Islet of Langerhans (tissue), 1 donor: ENCODE data around the gene SPR.

Source experiments
- FAIRE-seq: peaks from one replicate; lab custom pipeline; 2011; peaks lifted over from hg19 to GRCh38; lab: Jason Lieb, UNC

SPR gene

GRCh38 chr2:72932045-72932740 lies 45.0 kb downstream of the SPR start:
- FAIRE-seq, result no peak

- FAIRE-seq, result no peak
Observed at GRCh38 chr2:72932805-72933204, 45.6 kb downstream of the SPR start.

- FAIRE-seq, result no peak
Observed at GRCh38 chr2:72933207-72933606, 46.0 kb downstream of the SPR start.

GRCh38 chr2:72933646-72934151 lies 46.5 kb downstream of the SPR start:
- FAIRE-seq, result no peak

GRCh38 chr2:72934683-72935610 lies 47.7 kb downstream of the SPR start:
- no peak for FAIRE-seq

- no peak for FAIRE-seq
Observed at GRCh38 chr2:72935611-72935957, 48.4 kb downstream of the SPR start.

GRCh38 chr2:72936660-72937355 lies 49.6 kb downstream of the SPR start:
- no peak for FAIRE-seq

- no peak for FAIRE-seq
Observed at GRCh38 chr2:72937356-72937669, 50.1 kb downstream of the SPR start.

GRCh38 chr2:72938455-72938854 lies 51.2 kb downstream of the SPR start:
- no peak for FAIRE-seq

GRCh38 chr2:72940361-72940760 lies 53.2 kb downstream of the SPR start:
- FAIRE-seq, result no peak

GRCh38 chr2:72940786-72941185 lies 53.6 kb downstream of the SPR start:
- FAIRE-seq, result no peak
